NB4 (cell line): Measurements from ENCODE around the gene NKD1.
"Not testable (repeated sequence)": the region's sequence is repeated elsewhere in the genome, so short reads cannot be mapped to it uniquely, and the experiment has no call there.

Experiments
- CTCF ChIP-seq: IDR thresholded peaks from one replicate; pipeline ENCODE4 v1.5.1; 2012; ENCODE audit warnings: low read depth, low read length
- MYC ChIP-seq: IDR thresholded peaks from 2 replicates; pipeline ENCODE4 v1.6.1; 2011; ENCODE audit warnings: low read depth, low read length
- POLR2A ChIP-seq: IDR thresholded peaks from 2 replicates; pipeline ENCODE4 v1.6.1; 2011; ENCODE audit warnings: mild to moderate bottlenecking; ENCODE audit not compliant: insufficient read length; ENCODE audit errors: extremely low read depth

GRCh38 chr16:50536258-50536645 is 11.9 kb upstream of the NKD1 start:
- not testable (repeated sequence) for TF ChIP-seq CTCF, MYC, POLR2A
